PC-9 (cell line): ENCODE measurements around the gene KANK2. TPM values are rescaled to one million over a fixed set of nuclear protein-coding genes. Genes with fewer than 3 reads are reported as not detected.

Experiments used
- BruUV-seq: library from RNA; stranded (reverse); fragments of 400-500 nt; replicated peaks from 2 replicates; lab custom pipeline; 2021; lab: Mats Ljungman, UMichigan
- CTCF ChIA-PET: fragments of 300-600 bp; sonication (Branson Sonifier 250); formaldehyde crosslinking; loops from one replicate; lab custom pipeline; 2022; ENCODE audit warnings: antibody characterized with exemption; lab: Charles Lee
- POLR2A ChIA-PET: fragments of 300-600 bp; sonication (Branson Sonifier 250); formaldehyde crosslinking; loops from one replicate; lab custom pipeline; 2022; ENCODE audit warnings: antibody characterized with exemption; ENCODE audit not compliant: unreplicated experiment; lab: Charles Lee
- DNase-seq, 2 experiments: peaks; one replicate each; pipeline versions ENCODE4 v3.0.0 to v3.0.0-alpha.2; 2015 to 2022; ENCODE audit warnings: mixed read lengths in 1 of 2
- H2AFZ ChIP-seq: fragments of 200-600 bp; sonication (generic); 2 replicates; pipeline ENCODE4 v1.8.1; 2017; ENCODE audit warnings: antibody characterized with exemption
- H3F3A ChIP-seq: fragments of 200-600 bp; sonication (generic); 2 replicates; pipeline ENCODE4 v1.8.1; 2017; ENCODE audit warnings: antibody characterized with exemption, mild to moderate bottlenecking, low read depth; ENCODE audit not compliant: insufficient read depth
- H3K27ac ChIP-seq: fragments of 200-600 bp; sonication (generic); 2 replicates; pipeline ENCODE4 v1.6.1; 2016; ENCODE audit warnings: mixed run types
- H3K27me3 ChIP-seq: fragments of 200-600 bp; sonication (generic); 2 replicates; pipeline ENCODE4 v1.6.1; 2016; ENCODE audit warnings: low read depth, mixed run types; ENCODE audit not compliant: insufficient read depth
- H3K36me3 ChIP-seq: fragments of 200-600 bp; sonication (generic); 2 replicates; pipeline ENCODE4 v1.6.1; 2016; ENCODE audit warnings: low read depth, mixed run types
- H3K4me1 ChIP-seq: fragments of 200-600 bp; sonication (generic); replicated peaks from 2 replicates; pipeline ENCODE4 v1.6.1; 2016; ENCODE audit warnings: mixed run types; ENCODE audit not compliant: insufficient read depth
- H3K4me2 ChIP-seq: fragments of 200-600 bp; sonication (generic); 2 replicates; pipeline ENCODE4 v1.6.1; 2017; ENCODE audit warnings: mixed run types
- H3K4me3 ChIP-seq: fragments of 200-600 bp; sonication (generic); 2 replicates; pipeline ENCODE4 v1.6.1; 2016; ENCODE audit warnings: mixed run types
- H3K79me2 ChIP-seq: fragments of 200-600 bp; sonication (generic); 2 replicates; pipeline ENCODE4 v1.6.1; 2017; ENCODE audit warnings: low read depth, mixed run types
- H3K9me2 ChIP-seq: fragments of 200-600 bp; sonication (generic); 2 replicates; pipeline ENCODE4 v1.8.1; 2017; ENCODE audit warnings: mild to moderate bottlenecking; ENCODE audit not compliant: insufficient read depth
- H3K9me3 ChIP-seq: fragments of 200-600 bp; sonication (generic); 2 replicates; pipeline ENCODE4 v1.8.1; 2016; ENCODE audit warnings: low read depth; ENCODE audit not compliant: insufficient read depth
- H4K20me1 ChIP-seq: fragments of 200-600 bp; sonication (generic); 2 replicates; pipeline ENCODE4 v1.8.1; 2017; ENCODE audit not compliant: insufficient read depth
- CTCF ChIP-seq: fragments of 200-600 bp; sonication (generic); conservative IDR thresholded peaks from 2 replicates; pipeline ENCODE4 v1.6.1; 2017; ENCODE audit warnings: mixed run types, antibody characterized with exemption, mild to moderate bottlenecking, moderate library complexity
- EZH2 ChIP-seq: fragments of 200-600 bp; sonication (generic); IDR thresholded peaks from 2 replicates; pipeline ENCODE4 v1.8.0; 2017; ENCODE audit warnings: antibody characterized with exemption, low read depth
- intact Hi-C: fragments of 100-400 bp; cut with micrococcal nuclease; formaldehyde crosslinking; loops from one replicate; pipeline ENCODE4 v1.10.0; 2022; ENCODE audit not compliant: unreplicated experiment
- total RNA-seq: library from RNA; stranded (reverse); gene quantifications from 2 replicates; pipeline ENCODE4 v1.2.3, GENCODE V29; 2021

The KANK2 gene
- total RNA-seq, 1 experiment from 2014 or later: 32.9 TPM

- intact Hi-C loops: loop anchor here (2.0 to 5.0 kb wide), 2 partner anchors 39 to 54 kb away; partner anchors contain the start of gene SPC24
- POLR2A ChIA-PET: no interaction called here
- H3K9me3 ChIP-seq: no peaks in the 10 kb centered on the region
- no peaks in the 10 kb centered on the region for H3K27me3 ChIP-seq
- H4K20me1 ChIP-seq: no peaks in the 10 kb centered on the region
- CTCF ChIA-PET: no interaction called here
- peak overlapping the region; percentile 94 for H3K4me2 ChIP-seq
- BruUV-seq: no TSS peak
- no peak overlapping the region for H3K27ac ChIP-seq
- DNase-seq: peak in 1 of 2 experiments; percentile 28
- peaks cover 39% of the 10 kb centered on the region for H3F3A ChIP-seq
- no peaks in the 10 kb centered on the region for H3K79me2 ChIP-seq
- TF ChIP-seq CTCF: no peak
- no peak for TF ChIP-seq EZH2
- no peaks in the 10 kb centered on the region for H3K36me3 ChIP-seq
- H3K9me2 ChIP-seq: no peaks in the 10 kb centered on the region
- 0 out of 2 replicates have a peak, but pooled peaks cover 6% of the 10 kb centered on the region for H3K4me1 ChIP-seq
- peak overlapping the region; percentile 76 for H3K4me3 ChIP-seq
- peak overlapping the region; percentile 89 for H2AFZ ChIP-seq
Measured at GRCh38 chr19:11196406-11197287, 698 bp downstream of the KANK2 start.

GRCh38 chr19:11195681-11196080 lies 1.7 kb downstream of the KANK2 start:
- ChIA-PET POLR2A (no interaction called here), CTCF (no interaction called here)
- no peak overlapping the region for H3K4me3 ChIP-seq
- no peaks in the 10 kb centered on the region for H4K20me1 ChIP-seq
- no peak overlapping the region for H3K4me2 ChIP-seq
- no peaks in the 10 kb centered on the region for H3K79me2 ChIP-seq
- TF ChIP-seq CTCF: no peak
- TF ChIP-seq EZH2: no peak
- peaks cover 47% of the 10 kb centered on the region for H3F3A ChIP-seq
- no peaks in the 10 kb centered on the region for H3K36me3 ChIP-seq
- H3K27ac ChIP-seq: no peak overlapping the region
- no peaks in the 10 kb centered on the region for H3K9me2 ChIP-seq
- no peaks in the 10 kb centered on the region for H3K27me3 ChIP-seq
- no peak overlapping the region for H2AFZ ChIP-seq
- BruUV-seq: no TSS peak
- no peak for DNase-seq
- H3K4me1 ChIP-seq: 0 out of 2 replicates have a peak, but pooled peaks cover 6% of the 10 kb centered on the region
- intact Hi-C loops: loop anchor here (2.0 to 5.0 kb wide), 2 partner anchors 38 to 53 kb away; partner anchors contain the start of gene SPC24
- no peaks in the 10 kb centered on the region for H3K9me3 ChIP-seq

GRCh38 chr19:11194656-11195558 lies 2.4 kb downstream of the KANK2 start:
- intact Hi-C loops: loop anchor here (5.0 kb wide), 1 partner anchor 38 kb away; the partner anchor contains the start of gene SPC24
- POLR2A ChIA-PET: no interaction called here
- Histone ChIP-seq H3K9me2 (no peaks in the 10 kb centered on the region), H3K9me3 (no peaks in the 10 kb centered on the region), H3K4me2 (no peak overlapping the region), H3K36me3 (no peaks in the 10 kb centered on the region), H2AFZ (no peak overlapping the region), H3K4me3 (no peak overlapping the region), H3K27ac (no peak overlapping the region), H3F3A (peaks cover 47% of the 10 kb centered on the region), H3K27me3 (no peaks in the 10 kb centered on the region), H3K4me1 (0 out of 2 replicates have a peak, but pooled peaks cover 6% of the 10 kb centered on the region), H3K79me2 (no peaks in the 10 kb centered on the region), H4K20me1 (no peaks in the 10 kb centered on the region)
- no TSS peak for BruUV-seq
- TF ChIP-seq CTCF (no peak), EZH2 (no peak)
- no peak for DNase-seq
- CTCF ChIA-PET: no interaction called here
